ENCODE results near the gene SELPLG. TPM values are rescaled to one million over a fixed set of nuclear protein-coding genes. Genes with fewer than 3 reads are reported as not detected.

Gene SELPLG
- polyA plus RNA-seq, 1 donor from 2014 or later, result 0.62 TPM

DNA sequence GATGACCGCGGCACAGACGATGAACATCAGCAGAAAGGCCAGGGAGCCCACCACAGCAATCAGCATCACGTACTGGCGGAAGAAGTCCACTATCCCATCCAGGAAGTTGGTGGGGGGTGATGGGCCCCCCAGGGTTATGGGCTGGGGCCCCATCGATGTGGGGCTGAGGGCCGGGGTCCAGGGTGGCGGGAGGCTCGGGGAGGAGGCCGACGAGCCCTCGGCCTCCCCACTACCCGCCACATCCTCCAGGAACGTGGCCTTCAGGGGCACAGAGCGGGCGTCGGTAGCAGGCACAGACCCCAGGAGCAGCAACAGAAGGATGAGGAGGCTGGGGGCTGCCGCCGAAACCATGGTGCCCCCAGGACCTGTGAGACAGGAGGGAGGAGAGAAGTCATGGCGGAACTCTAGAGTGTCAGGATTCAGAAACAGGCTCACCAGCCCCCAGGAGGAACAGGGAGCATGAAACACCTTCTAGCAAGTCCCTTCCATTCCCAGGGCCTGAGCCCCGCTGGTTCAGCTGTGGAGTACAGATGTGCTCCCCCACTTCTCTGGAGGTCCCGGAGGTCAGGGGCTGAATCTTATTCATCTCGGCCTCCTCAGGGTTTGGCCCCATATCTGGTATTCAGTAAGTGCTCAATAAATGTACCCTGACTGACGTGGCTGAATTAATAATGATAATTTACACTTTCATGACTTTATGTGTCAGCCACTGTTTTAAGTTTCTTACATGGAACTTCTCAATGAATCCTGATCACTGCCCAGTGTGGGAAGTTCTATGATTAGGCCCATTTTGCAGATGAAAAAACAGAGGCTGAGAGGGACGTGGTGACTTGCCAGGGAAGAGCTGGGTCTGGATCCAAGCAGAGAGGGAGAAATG, 41.4 kb downstream of the SELPLG start:
- no peaks in the 10 kb centered on the region for H3K79me2 ChIP-seq (replicated peaks; ENCODE audit: insufficient read depth, low read length)
- TF ChIP-seq EZH2 (IDR thresholded peaks at IDR 0.05; ENCODE audit: borderline replicate concordance, insufficient read depth, low read length, poor library complexity, severe bottlenecking) (no peak), POLR2AphosphoS5 (IDR thresholded peaks at IDR 0.05) (no peak), EP300 (conservative IDR thresholded peaks at IDR 0.05; ENCODE audit: poor library complexity, severe bottlenecking) (no peak), SMC3 (conservative IDR thresholded peaks at IDR 0.05; ENCODE audit: poor library complexity) (no peak), CTCF (IDR thresholded peaks at IDR 0.05; ENCODE audit: poor library complexity, severe bottlenecking) (no peak), RAD21 (conservative IDR thresholded peaks at IDR 0.05) (no peak), TAF1 (IDR thresholded peaks at IDR 0.05; ENCODE audit: low read depth) (no peak), MXI1 (conservative IDR thresholded peaks at IDR 0.05; ENCODE audit: poor library complexity, severe bottlenecking) (no peak)
- TF ChIP-seq, protein P1, sequence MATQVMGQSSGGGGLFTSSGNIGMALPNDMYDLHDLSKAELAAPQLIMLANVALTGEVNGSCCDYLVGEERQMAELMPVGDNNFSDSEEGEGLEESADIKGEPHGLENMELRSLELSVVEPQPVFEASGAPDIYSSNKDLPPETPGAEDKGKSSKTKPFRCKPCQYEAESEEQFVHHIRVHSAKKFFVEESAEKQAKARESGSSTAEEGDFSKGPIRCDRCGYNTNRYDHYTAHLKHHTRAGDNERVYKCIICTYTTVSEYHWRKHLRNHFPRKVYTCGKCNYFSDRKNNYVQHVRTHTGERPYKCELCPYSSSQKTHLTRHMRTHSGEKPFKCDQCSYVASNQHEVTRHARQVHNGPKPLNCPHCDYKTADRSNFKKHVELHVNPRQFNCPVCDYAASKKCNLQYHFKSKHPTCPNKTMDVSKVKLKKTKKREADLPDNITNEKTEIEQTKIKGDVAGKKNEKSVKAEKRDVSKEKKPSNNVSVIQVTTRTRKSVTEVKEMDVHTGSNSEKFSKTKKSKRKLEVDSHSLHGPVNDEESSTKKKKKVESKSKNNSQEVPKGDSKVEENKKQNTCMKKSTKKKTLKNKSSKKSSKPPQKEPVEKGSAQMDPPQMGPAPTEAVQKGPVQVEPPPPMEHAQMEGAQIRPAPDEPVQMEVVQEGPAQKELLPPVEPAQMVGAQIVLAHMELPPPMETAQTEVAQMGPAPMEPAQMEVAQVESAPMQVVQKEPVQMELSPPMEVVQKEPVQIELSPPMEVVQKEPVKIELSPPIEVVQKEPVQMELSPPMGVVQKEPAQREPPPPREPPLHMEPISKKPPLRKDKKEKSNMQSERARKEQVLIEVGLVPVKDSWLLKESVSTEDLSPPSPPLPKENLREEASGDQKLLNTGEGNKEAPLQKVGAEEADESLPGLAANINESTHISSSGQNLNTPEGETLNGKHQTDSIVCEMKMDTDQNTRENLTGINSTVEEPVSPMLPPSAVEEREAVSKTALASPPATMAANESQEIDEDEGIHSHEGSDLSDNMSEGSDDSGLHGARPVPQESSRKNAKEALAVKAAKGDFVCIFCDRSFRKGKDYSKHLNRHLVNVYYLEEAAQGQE (IDR thresholded peaks at IDR 0.05; ENCODE audit: borderline replicate concordance), result no peak
- no peak overlapping the region for H3K9ac ChIP-seq (ENCODE audit: low read length)
- no peak overlapping the region for H3K27ac ChIP-seq (ENCODE audit: low read length)
- H3K4me3 ChIP-seq (ENCODE audit: low read length), result no peak overlapping the region
- H3K36me3 ChIP-seq (ENCODE audit: insufficient read depth, low read length), result no peaks in the 10 kb centered on the region
- no peak overlapping the region for H3K4me2 ChIP-seq (ENCODE audit: low read length)
- H4K20me1 ChIP-seq (ENCODE audit: insufficient read depth), result no peaks in the 10 kb centered on the region
- no peaks in the 10 kb centered on the region for H3K9me2 ChIP-seq (ENCODE audit: insufficient read depth, low read length)
- H3F3A ChIP-seq (ENCODE audit: insufficient read depth, low read length, poor library complexity, severe bottlenecking), result no peaks in the 10 kb centered on the region
- no peaks in the 10 kb centered on the region for H3K9me3 ChIP-seq (ENCODE audit: low read length)
- no peak overlapping the region for H2AFZ ChIP-seq (ENCODE audit: low read depth, low read length)
- no peaks in the 10 kb centered on the region for H3K27me3 ChIP-seq (ENCODE audit: insufficient read depth, low read depth, low read length)

- no peaks in the 10 kb centered on the region for H3K9me2 ChIP-seq (ENCODE audit: insufficient read depth, low read length)
- no peak overlapping the region for H3K4me2 ChIP-seq (ENCODE audit: low read length)
- H4K20me1 ChIP-seq (ENCODE audit: insufficient read depth), result no peaks in the 10 kb centered on the region
- H3K9me3 ChIP-seq (ENCODE audit: low read length), result no peaks in the 10 kb centered on the region
- no peak overlapping the region for H3K27ac ChIP-seq (ENCODE audit: low read length)
- H3K79me2 ChIP-seq (replicated peaks; ENCODE audit: insufficient read depth, low read length), result no peaks in the 10 kb centered on the region
- H3K27me3 ChIP-seq (ENCODE audit: insufficient read depth, low read depth, low read length), result no peaks in the 10 kb centered on the region
- H3K4me3 ChIP-seq (ENCODE audit: low read length), result no peak overlapping the region
- no peaks in the 10 kb centered on the region for H3F3A ChIP-seq (ENCODE audit: insufficient read depth, low read length, poor library complexity, severe bottlenecking)
- no peak overlapping the region for H3K9ac ChIP-seq (ENCODE audit: low read length)
- H2AFZ ChIP-seq (ENCODE audit: low read depth, low read length), result no peak overlapping the region
- H3K36me3 ChIP-seq (ENCODE audit: insufficient read depth, low read length), result no peaks in the 10 kb centered on the region
- TF ChIP-seq RAD21 (conservative IDR thresholded peaks at IDR 0.05) (no peak), SMC3 (conservative IDR thresholded peaks at IDR 0.05; ENCODE audit: poor library complexity) (no peak), EP300 (conservative IDR thresholded peaks at IDR 0.05; ENCODE audit: poor library complexity, severe bottlenecking) (no peak), POLR2AphosphoS5 (IDR thresholded peaks at IDR 0.05) (no peak), TAF1 (IDR thresholded peaks at IDR 0.05; ENCODE audit: low read depth) (no peak), MXI1 (conservative IDR thresholded peaks at IDR 0.05; ENCODE audit: poor library complexity, severe bottlenecking) (no peak), EZH2 (IDR thresholded peaks at IDR 0.05; ENCODE audit: borderline replicate concordance, insufficient read depth, low read length, poor library complexity, severe bottlenecking) (no peak), CTCF (IDR thresholded peaks at IDR 0.05; ENCODE audit: poor library complexity, severe bottlenecking) (no peak)
- TF ChIP-seq, protein P1 (IDR thresholded peaks at IDR 0.05; ENCODE audit: borderline replicate concordance), result no peak
Measured at GRCh38 chr12:108591267-108591980, 42.3 kb downstream of the SELPLG start.
